MCF 10A (cell line): ENCODE results near the gene ZNF74. TPM values are rescaled to one million over a fixed set of nuclear protein-coding genes. Genes with fewer than 3 reads are reported as not detected.
"Not testable (repeated sequence)": the region's sequence is repeated elsewhere in the genome, so short reads cannot be mapped to it uniquely, and the experiment has no call there.

Source experiments
- BruUV-seq: library from RNA; stranded (reverse); fragments of 400-500 nt; replicated peaks from 2 replicates; lab custom pipeline; 2021; lab: Mats Ljungman, UMichigan
- CTCF ChIA-PET: fragments of 300-600 bp; sonication (Branson Sonifier 250); formaldehyde crosslinking; extraction: SDS; loops from one replicate; lab custom pipeline; 2021; ENCODE audit warnings: antibody characterized with exemption, inconsistent platforms; lab: Yijun Ruan, JAX
- POLR2A ChIA-PET: fragments of 300-600, 350-650 bp; sonication (Branson Sonifier 250); formaldehyde crosslinking; extraction: SDS; loops from one replicate; lab custom pipeline; 2020; ENCODE audit warnings: antibody characterized with exemption, inconsistent platforms; lab: Yijun Ruan, JAX
- DNase-seq: peaks from one replicate; pipeline ENCODE4 v3.0.0-alpha.2; 2018; ENCODE audit not compliant: unreplicated experiment
- H3K27ac Mint-ChIP-seq: one replicate; pipeline ENCODE4 v1.8.0; 2022; ENCODE audit warnings: mild to moderate bottlenecking, low read depth, mixed read lengths; ENCODE audit not compliant: unreplicated experiment
- H3K27me3 Mint-ChIP-seq: one replicate; pipeline ENCODE4 v1.8.0; 2022; ENCODE audit warnings: mixed read lengths; ENCODE audit not compliant: insufficient read depth, unreplicated experiment
- H3K36me3 Mint-ChIP-seq: one replicate; pipeline ENCODE4 v1.8.0; 2022; ENCODE audit warnings: mild to moderate bottlenecking, moderate library complexity, mixed read lengths; ENCODE audit not compliant: insufficient read depth, unreplicated experiment
- H3K4me1 Mint-ChIP-seq: one replicate; pipeline ENCODE4 v1.8.0; 2022; ENCODE audit warnings: mixed read lengths; ENCODE audit not compliant: insufficient read depth, unreplicated experiment
- H3K4me3 Mint-ChIP-seq: one replicate; pipeline ENCODE4 v1.8.0; 2022; ENCODE audit warnings: mild to moderate bottlenecking, moderate library complexity, mixed read lengths; ENCODE audit not compliant: unreplicated experiment
- H3K9me3 Mint-ChIP-seq: one replicate; pipeline ENCODE4 v1.8.0; 2022; ENCODE audit warnings: mixed read lengths; ENCODE audit not compliant: unreplicated experiment
- CTCF ChIP-seq: fragments of 200-600 bp; IDR thresholded peaks from one replicate; pipeline ENCODE4 v1.8.0; 2022; ENCODE audit warnings: antibody characterized with exemption, mild to moderate bottlenecking; ENCODE audit not compliant: unreplicated experiment
- intact Hi-C: fragments of 100-400 bp; cut with micrococcal nuclease; formaldehyde crosslinking; loops from 2 replicates; pipeline ENCODE4 v1.14.1; 2022
- total RNA-seq: library from RNA; stranded (reverse); gene quantifications from 2 replicates; pipeline ENCODE4 v1.2.3, GENCODE V29; 2022

ZNF74 gene
- total RNA-seq, 1 experiment from 2014 or later, result 10.4 TPM

- H3K4me1 Mint-ChIP-seq, H3K9me3 Mint-ChIP-seq, intact Hi-C loops, BruUV-seq, H3K4me3 Mint-ChIP-seq, H3K27ac Mint-ChIP-seq, POLR2A ChIA-PET, CTCF ChIA-PET, H3K36me3 Mint-ChIP-seq, DNase-seq: not testable (repeated sequence)
- H3K27me3 Mint-ChIP-seq, result peaks cover 17% of the 10 kb centered on the region
Measured at GRCh38 chr22:20371687-20372086, 22.3 kb upstream of the ZNF74 start.

- H3K4me3 Mint-ChIP-seq, CTCF ChIA-PET, POLR2A ChIA-PET, DNase-seq, H3K27ac Mint-ChIP-seq, intact Hi-C loops, H3K36me3 Mint-ChIP-seq, H3K9me3 Mint-ChIP-seq, BruUV-seq, H3K4me1 Mint-ChIP-seq: not testable (repeated sequence)
- H3K27me3 Mint-ChIP-seq, result peaks cover 17% of the 10 kb centered on the region
Measured at GRCh38 chr22:20372406-20372854, 21.5 kb upstream of the ZNF74 start.

- DNase-seq, H3K27ac Mint-ChIP-seq, POLR2A ChIA-PET, BruUV-seq, intact Hi-C loops, CTCF ChIA-PET, H3K36me3 Mint-ChIP-seq, H3K9me3 Mint-ChIP-seq, H3K4me1 Mint-ChIP-seq, H3K4me3 Mint-ChIP-seq: not testable (repeated sequence)
- peaks cover 17% of the 10 kb centered on the region for H3K27me3 Mint-ChIP-seq
Measured at GRCh38 chr22:20373195-20373706, 20.7 kb upstream of the ZNF74 start.

- peaks cover 17% of the 10 kb centered on the region for H3K27me3 Mint-ChIP-seq
- DNase-seq, H3K9me3 Mint-ChIP-seq, BruUV-seq, intact Hi-C loops, H3K4me1 Mint-ChIP-seq, CTCF ChIA-PET, H3K36me3 Mint-ChIP-seq, POLR2A ChIA-PET, H3K27ac Mint-ChIP-seq, H3K4me3 Mint-ChIP-seq: not testable (repeated sequence)
Measured at GRCh38 chr22:20374130-20374529, 19.8 kb upstream of the ZNF74 start.

GRCh38 chr22:20376281-20376680 is 17.7 kb upstream of the ZNF74 start:
- intact Hi-C loops, H3K27ac Mint-ChIP-seq, POLR2A ChIA-PET, H3K36me3 Mint-ChIP-seq, H3K4me3 Mint-ChIP-seq, BruUV-seq, H3K9me3 Mint-ChIP-seq, H3K4me1 Mint-ChIP-seq, DNase-seq, CTCF ChIA-PET: not testable (repeated sequence)
- H3K27me3 Mint-ChIP-seq, result peaks cover 17% of the 10 kb centered on the region

GRCh38 chr22:20376983-20377382 is 17.0 kb upstream of the ZNF74 start:
- H3K4me1 Mint-ChIP-seq, H3K36me3 Mint-ChIP-seq, H3K27ac Mint-ChIP-seq, BruUV-seq, DNase-seq, H3K9me3 Mint-ChIP-seq, intact Hi-C loops, CTCF ChIA-PET, H3K4me3 Mint-ChIP-seq, POLR2A ChIA-PET: not testable (repeated sequence)
- H3K27me3 Mint-ChIP-seq, result peaks cover 17% of the 10 kb centered on the region

- no TSS peak for BruUV-seq
- Mint-ChIP-seq H3K4me1 (no peaks in the 10 kb centered on the region), H3K36me3 (no peaks in the 10 kb centered on the region), H3K4me3 (no peak overlapping the region), H3K9me3 (no peaks in the 10 kb centered on the region), H3K27me3 (peaks cover 15% of the 10 kb centered on the region), H3K27ac (no peak overlapping the region)
- ChIA-PET CTCF (no interaction called here), POLR2A (interaction anchor here (0.6 to 1.8 kb wide), 2 partner anchors 11 to 13 kb away, joined by 3 to 4 read pairs; no protein-coding TSS in a partner anchor)
- intact Hi-C loops, result no loop called here
- DNase-seq, result no peak
- no peak for TF ChIP-seq CTCF
Measured at GRCh38 chr22:20378110-20378509, 15.8 kb upstream of the ZNF74 start.

GRCh38 chr22:20378684-20379083 is 15.3 kb upstream of the ZNF74 start:
- POLR2A ChIA-PET, result interaction anchor here (0.6 to 1.8 kb wide), 2 partner anchors 10 to 14 kb away, joined by 3 to 4 read pairs; no protein-coding TSS in a partner anchor
- H3K9me3 Mint-ChIP-seq, intact Hi-C loops, H3K27ac Mint-ChIP-seq, DNase-seq, CTCF ChIA-PET, BruUV-seq, H3K36me3 Mint-ChIP-seq, H3K4me1 Mint-ChIP-seq, H3K4me3 Mint-ChIP-seq: not testable (repeated sequence)
- H3K27me3 Mint-ChIP-seq, result peaks cover 14% of the 10 kb centered on the region
